ENCODE measurements around the gene DENND4C. TPM values are rescaled to one million over a fixed set of nuclear protein-coding genes. Genes with fewer than 3 reads are reported as not detected.

DENND4C gene
- total and polyA plus RNA-seq, 2 of the 4 experiments (the other 2 are of a cell fraction), result 9.0 to 32.6 TPM

DNA sequence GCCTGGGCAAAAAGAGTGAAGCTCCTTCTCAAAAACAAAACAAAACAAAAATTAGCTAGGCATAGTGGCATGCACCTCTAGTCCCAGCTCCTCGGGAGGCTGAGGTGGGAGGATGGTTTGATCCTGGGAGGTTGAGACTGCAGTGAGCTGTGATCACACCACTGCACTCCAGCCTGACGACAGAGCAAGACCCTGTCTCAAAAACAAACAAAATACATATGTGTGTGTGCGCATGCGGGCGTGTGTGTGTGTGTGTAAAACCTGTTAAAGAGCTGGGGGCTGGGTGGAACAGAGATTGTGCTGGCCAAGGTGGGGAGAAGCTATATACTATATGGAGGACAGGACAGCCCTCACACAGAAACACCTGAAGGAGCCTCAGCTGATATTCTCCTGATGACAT, 27.4 kb upstream of the DENND4C start:
- no peak overlapping the region for H3K9ac ChIP-seq (ENCODE audit: low read depth, low read length)
- no TSS peak for BruUV-seq (replicated peaks)
- H3K18ac ChIP-seq (ENCODE audit: low read depth, low read length), result no peak overlapping the region
- no peak overlapping the region for H2BK120ac ChIP-seq (ENCODE audit: low read depth, low read length)
- no peak overlapping the region for H3K23ac ChIP-seq (ENCODE audit: low read depth, low read length)
- no peaks in the 10 kb centered on the region for H3K9me1 ChIP-seq (ENCODE audit: insufficient read depth, low read length)
- H3K9me3 ChIP-seq (ENCODE audit: control insufficient read depth, insufficient read depth, low read length), result no peaks in the 10 kb centered on the region
- H3K27me3 ChIP-seq (ENCODE audit: control insufficient read depth, insufficient read depth, low read length), result peaks cover 2% of the 10 kb centered on the region; the same call in 1 of the 2 replicates
- dilution Hi-C loops (cut with HindIII; ENCODE audit: low sequenced_read_pairs, unreplicated experiment), result no loop called here
- no peak for ATAC-seq (ENCODE audit: low read depth)
- H2AFZ ChIP-seq (replicated peaks; ENCODE audit: low read length, poor library complexity), result no peak overlapping the region
- H4K8ac ChIP-seq (ENCODE audit: low read depth in 2 of 2, low read length in 2 of 2), result no peak overlapping the region
- H2AK9ac ChIP-seq (replicated peaks; ENCODE audit: low read depth, low read length, poor library complexity), result no peak overlapping the region
- in situ Hi-C loops (cut with MboI; ENCODE audit: low sequenced_read_pairs), result no loop called here
- H3K4ac ChIP-seq (ENCODE audit: low read depth, low read length), result no peak overlapping the region
- H3K4me1 ChIP-seq (ENCODE audit: control insufficient read depth, insufficient read depth, low read length), result no peaks in the 10 kb centered on the region
- no peaks in the 10 kb centered on the region for H3K79me1 ChIP-seq (ENCODE audit: low read depth in 1 of 2, low read length in 2 of 2)
- intact Hi-C loops (cut with micrococcal nuclease), result no loop called here
- no CpG with 5 or more reads among the region's 5 CpGs for WGBS, 2 experiments (ENCODE audit: extremely low coverage in 2 of 2, insufficient read length in 1 of 2)
- no peaks in the 10 kb centered on the region for H3K36me3 ChIP-seq (ENCODE audit: control insufficient read depth, insufficient read depth, low read length)
- H4K20me1 ChIP-seq (ENCODE audit: insufficient read depth, low read length), result no peaks in the 10 kb centered on the region
- TF ChIP-seq RFX5 (IDR thresholded peaks at IDR 0.05; ENCODE audit: low read depth, low read length) (no peak), POLR2A (IDR thresholded peaks at IDR 0.05; ENCODE audit: low read depth, low read length) (no peak), MAZ (IDR thresholded peaks at IDR 0.05; ENCODE audit: borderline replicate concordance, low read depth, low read length) (no peak), NFE2L2 (IDR thresholded peaks at IDR 0.05; ENCODE audit: low read depth, low read length) (no peak), SMC3 (IDR thresholded peaks at IDR 0.05; ENCODE audit: low read depth, low read length) (no peak), RCOR1 (IDR thresholded peaks at IDR 0.05; ENCODE audit: insufficient replicate concordance, low read length) (no peak), CHD1 (IDR thresholded peaks at IDR 0.05; ENCODE audit: low read depth, low read length) (no peak), BHLHE40 (IDR thresholded peaks at IDR 0.05; ENCODE audit: low read depth, low read length) (no peak), MXI1 (IDR thresholded peaks at IDR 0.05; ENCODE audit: borderline replicate concordance, low read depth, low read length) (no peak), CEBPB (IDR thresholded peaks at IDR 0.05; ENCODE audit: low read depth, low read length) (no peak), FOS (IDR thresholded peaks at IDR 0.05; ENCODE audit: low read depth, low read length) (no peak), MAFK (IDR thresholded peaks at IDR 0.05; ENCODE audit: low read depth, low read length) (no peak), RAD21 (IDR thresholded peaks at IDR 0.05; ENCODE audit: low read length) (no peak)
- TF ChIP-seq, protein P1, sequence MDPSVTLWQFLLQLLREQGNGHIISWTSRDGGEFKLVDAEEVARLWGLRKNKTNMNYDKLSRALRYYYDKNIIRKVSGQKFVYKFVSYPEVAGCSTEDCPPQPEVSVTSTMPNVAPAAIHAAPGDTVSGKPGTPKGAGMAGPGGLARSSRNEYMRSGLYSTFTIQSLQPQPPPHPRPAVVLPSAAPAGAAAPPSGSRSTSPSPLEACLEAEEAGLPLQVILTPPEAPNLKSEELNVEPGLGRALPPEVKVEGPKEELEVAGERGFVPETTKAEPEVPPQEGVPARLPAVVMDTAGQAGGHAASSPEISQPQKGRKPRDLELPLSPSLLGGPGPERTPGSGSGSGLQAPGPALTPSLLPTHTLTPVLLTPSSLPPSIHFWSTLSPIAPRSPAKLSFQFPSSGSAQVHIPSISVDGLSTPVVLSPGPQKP (IDR thresholded peaks at IDR 0.05; ENCODE audit: borderline replicate concordance, low read depth, low read length), result no peak
- TF ChIP-seq, protein P2, sequence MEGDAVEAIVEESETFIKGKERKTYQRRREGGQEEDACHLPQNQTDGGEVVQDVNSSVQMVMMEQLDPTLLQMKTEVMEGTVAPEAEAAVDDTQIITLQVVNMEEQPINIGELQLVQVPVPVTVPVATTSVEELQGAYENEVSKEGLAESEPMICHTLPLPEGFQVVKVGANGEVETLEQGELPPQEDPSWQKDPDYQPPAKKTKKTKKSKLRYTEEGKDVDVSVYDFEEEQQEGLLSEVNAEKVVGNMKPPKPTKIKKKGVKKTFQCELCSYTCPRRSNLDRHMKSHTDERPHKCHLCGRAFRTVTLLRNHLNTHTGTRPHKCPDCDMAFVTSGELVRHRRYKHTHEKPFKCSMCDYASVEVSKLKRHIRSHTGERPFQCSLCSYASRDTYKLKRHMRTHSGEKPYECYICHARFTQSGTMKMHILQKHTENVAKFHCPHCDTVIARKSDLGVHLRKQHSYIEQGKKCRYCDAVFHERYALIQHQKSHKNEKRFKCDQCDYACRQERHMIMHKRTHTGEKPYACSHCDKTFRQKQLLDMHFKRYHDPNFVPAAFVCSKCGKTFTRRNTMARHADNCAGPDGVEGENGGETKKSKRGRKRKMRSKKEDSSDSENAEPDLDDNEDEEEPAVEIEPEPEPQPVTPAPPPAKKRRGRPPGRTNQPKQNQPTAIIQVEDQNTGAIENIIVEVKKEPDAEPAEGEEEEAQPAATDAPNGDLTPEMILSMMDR (conservative IDR thresholded peaks at IDR 0.05; ENCODE audit: low read depth, low read length), result no peak
- TF ChIP-seq, protein P3, sequence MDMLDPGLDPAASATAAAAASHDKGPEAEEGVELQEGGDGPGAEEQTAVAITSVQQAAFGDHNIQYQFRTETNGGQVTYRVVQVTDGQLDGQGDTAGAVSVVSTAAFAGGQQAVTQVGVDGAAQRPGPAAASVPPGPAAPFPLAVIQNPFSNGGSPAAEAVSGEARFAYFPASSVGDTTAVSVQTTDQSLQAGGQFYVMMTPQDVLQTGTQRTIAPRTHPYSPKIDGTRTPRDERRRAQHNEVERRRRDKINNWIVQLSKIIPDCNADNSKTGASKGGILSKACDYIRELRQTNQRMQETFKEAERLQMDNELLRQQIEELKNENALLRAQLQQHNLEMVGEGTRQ (IDR thresholded peaks at IDR 0.05; ENCODE audit: low read depth, low read length), result no peak
- H3K4me3 ChIP-seq (ENCODE audit: insufficient read depth, low read depth, low read length), result no peak overlapping the region
- no peak overlapping the region for H4K5ac ChIP-seq (ENCODE audit: low read depth, low read length)
- H3K27ac ChIP-seq (ENCODE audit: insufficient read depth, low read length), result no peak overlapping the region
- DNase-seq, result no peak
- no peak overlapping the region for H4K91ac ChIP-seq (ENCODE audit: insufficient read depth, low read depth, low read length)
- no peak overlapping the region for H3K14ac ChIP-seq (replicated peaks; ENCODE audit: low read depth, low read length)
- H2AK5ac ChIP-seq (ENCODE audit: low read depth, low read length), result no peak overlapping the region
- no peak overlapping the region for H2BK5ac ChIP-seq (ENCODE audit: low read depth, low read length, poor library complexity, severe bottlenecking)
- H3K56ac ChIP-seq (ENCODE audit: extremely low read depth, insufficient read depth, low read length), result no peak overlapping the region
- ChIA-PET CTCF (no interaction called here), POLR2A (ENCODE audit: unreplicated experiment) (no interaction called here)
- H2BK15ac ChIP-seq (ENCODE audit: low read depth, low read length), result no peak overlapping the region
- no peak overlapping the region for H3K4me2 ChIP-seq (ENCODE audit: low read depth, low read length)
- H2BK20ac ChIP-seq (ENCODE audit: low read depth, low read length), result no peak overlapping the region

All from IMR-90 (cell line).